Endometrial microvascular endothelial cells (primary cell): ENCODE data around the gene SLC6A20. TPM values are rescaled to one million over a fixed set of nuclear protein-coding genes. Genes with fewer than 3 reads are reported as not detected.

Experiments used
- in situ Hi-C: cut with HindIII; loops from 2 replicates; pipeline ENCODE4 v1.10.0; 2017; ENCODE audit warnings: low sequenced_read_pairs, low pct_unique_long_range_greater_than_20kb; ENCODE audit errors: inconsistent ontology term
- total RNA-seq: library from RNA; depleted of rRNA; stranded (reverse); fragments of >200 nt; gene quantifications from one replicate; pipeline ENCODE4 v1.2.3, GENCODE V29; 2015; ENCODE audit errors: inconsistent ontology term

SLC6A20 gene
- total RNA-seq, 1 donor from 2014 or later = not detected

DNA sequence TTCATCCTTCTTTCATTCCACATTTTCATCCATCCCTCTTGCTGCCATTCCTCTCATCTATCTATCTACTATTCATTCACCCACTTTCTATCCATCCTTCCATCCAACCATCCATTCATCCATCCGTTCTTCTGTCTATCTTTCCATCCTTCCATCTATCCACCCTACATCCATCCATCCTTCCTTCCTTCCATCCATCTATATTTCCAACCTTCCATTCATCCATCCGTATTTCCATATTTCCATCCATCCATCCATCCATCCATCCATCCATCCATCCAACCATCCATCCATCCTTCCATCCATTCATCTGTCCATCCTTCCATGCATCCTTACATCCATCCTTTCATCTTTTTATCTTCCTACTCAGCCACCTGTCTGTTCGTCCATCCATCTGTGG, 14.0 kb downstream of the SLC6A20 start:
- in situ Hi-C loops = no loop called here

GRCh38 chr3:45781841-45782240, 14.5 kb downstream of the SLC6A20 start:
- in situ Hi-C loops = no loop called here

- in situ Hi-C loops = no loop called here
Observed at GRCh38 chr3:45781271-45781670, 15.1 kb downstream of the SLC6A20 start.

- in situ Hi-C loops = no loop called here
Observed at GRCh38 chr3:45779746-45780735, 16.3 kb downstream of the SLC6A20 start.

DNA sequence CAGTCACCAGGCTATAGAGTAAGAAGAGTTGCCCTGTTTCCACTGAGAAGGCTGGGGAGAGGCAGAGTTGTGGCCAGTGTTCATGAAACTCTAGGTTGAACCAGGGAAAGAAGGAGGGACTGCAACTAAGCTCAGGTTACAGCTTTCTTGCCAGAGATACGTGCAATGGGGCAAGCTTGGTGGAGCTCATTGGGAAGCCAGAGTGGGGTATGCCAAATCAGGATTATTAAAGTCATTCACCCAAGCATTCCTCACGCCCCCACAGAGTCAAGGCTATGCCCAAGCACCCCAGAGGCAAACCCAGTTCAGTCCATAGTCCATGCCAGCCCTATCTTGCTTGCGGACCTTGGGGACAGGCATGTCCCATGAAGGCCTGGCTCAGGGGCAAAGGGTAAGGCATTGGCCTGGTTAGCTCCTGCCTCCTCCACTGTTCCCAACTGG, 17.6 kb downstream of the SLC6A20 start:
- in situ Hi-C loops = no loop called here

DNA sequence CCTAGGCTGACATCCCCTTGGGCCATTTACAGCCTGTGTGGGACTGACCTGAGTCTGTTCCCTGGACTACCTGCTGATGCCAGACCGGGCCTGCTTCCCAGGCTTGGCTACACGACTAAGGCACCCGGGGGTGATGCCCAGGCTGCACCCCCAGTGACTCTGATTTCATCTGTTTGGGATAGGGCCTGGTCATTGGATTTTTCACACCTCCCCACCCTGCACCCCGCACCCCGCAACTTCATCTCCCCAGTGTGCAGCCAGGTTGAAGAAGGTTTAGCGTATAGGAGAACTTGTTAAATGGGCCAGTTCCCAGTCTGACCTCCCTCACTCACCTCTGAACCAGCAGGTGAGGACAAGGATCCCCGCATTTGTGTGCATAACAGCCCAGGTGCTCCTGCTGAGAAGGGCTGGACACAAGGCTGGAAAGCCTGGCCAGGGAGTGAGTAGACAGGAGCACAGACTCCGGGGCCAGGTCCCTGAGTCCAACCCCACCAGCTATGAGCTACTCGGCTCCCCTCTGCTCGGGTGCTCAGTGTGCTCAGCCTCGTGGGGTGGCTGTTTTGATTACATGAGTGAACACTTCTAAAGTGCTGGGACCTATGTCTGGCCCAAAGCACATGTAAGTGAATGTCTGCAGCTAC, 18.5 kb downstream of the SLC6A20 start:
- in situ Hi-C loops = no loop called here

- in situ Hi-C loops = no loop called here
Observed at GRCh38 chr3:45777111-45777745, 19.1 kb downstream of the SLC6A20 start.

- in situ Hi-C loops = no loop called here
Observed at GRCh38 chr3:45776611-45777010, 19.7 kb downstream of the SLC6A20 start.

DNA sequence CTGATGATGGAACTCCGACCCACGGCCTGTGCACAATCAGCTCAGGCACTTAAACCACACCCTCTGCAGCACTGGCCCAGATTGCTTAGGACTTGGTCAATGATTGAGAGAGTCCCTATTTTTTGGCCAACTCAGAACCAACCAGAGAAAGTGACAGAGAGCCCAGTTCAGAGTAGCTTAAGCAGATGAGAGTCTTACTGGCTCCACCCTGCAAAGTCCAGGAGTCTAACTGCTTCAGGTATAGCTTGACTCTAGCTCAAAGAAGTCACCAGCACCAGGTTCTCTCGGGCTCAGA, 20.1 kb downstream of the SLC6A20 start:
- in situ Hi-C loops = no loop called here

GRCh38 chr3:45775571-45776300, 20.6 kb downstream of the SLC6A20 start:
- in situ Hi-C loops = no loop called here

- in situ Hi-C loops = no loop called here
Observed at GRCh38 chr3:45774581-45775521, 21.5 kb downstream of the SLC6A20 start.

DNA sequence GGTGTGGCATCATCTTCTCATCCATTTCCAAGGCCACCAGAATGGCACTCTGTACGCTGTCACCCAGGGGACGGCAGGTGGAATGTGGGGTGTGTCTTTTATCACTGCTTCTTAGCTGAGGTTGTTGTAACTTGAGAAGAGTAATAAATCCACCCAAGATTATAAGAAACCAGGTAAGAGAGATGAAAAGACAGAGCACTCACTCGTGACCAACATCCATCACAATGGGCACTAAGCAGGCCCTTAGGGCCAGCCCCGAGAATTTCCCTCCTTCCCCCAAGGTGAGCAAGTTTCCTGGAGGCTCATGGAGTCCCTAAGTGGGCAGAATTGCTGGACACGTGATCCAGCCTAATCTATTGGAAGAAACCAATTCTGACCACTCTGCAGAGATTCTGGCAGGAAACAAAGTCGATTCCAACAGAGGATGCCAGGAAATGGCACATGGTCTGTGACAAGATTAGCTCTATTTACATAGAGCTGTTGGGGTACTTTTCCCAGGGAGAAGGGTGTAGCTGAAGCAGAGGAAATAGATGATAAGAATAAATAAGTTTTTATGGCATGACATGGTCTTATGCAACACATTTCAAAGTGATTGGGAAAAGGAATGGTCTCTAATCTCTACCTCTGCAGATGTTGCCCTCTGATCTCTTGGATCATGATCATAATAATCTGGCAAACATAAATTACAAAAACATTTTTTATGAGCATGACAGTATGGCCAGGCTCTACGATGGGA, 22.5 kb downstream of the SLC6A20 start:
- in situ Hi-C loops = no loop called here

DNA sequence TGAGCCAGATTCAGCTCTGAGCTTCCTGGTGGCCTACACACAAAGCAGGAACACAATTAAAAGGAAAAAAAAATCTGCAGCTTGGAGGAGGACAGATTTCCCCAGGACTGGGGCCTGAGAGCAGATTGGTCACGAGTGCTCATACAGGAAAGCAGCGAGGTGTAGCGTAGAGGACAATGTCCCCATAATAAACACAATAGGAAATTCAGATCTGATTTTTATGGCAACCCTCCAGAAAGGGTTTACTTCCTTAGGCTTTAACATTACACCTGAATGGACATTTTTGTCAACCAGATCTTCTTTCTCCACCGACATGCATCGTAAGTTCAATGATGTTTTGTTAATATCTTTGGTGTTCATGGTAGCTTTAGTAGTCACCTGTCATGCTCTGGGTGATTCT, 23.3 kb downstream of the SLC6A20 start:
- in situ Hi-C loops = no loop called here

- in situ Hi-C loops = no loop called here
Observed at GRCh38 chr3:45772341-45773035, 23.8 kb downstream of the SLC6A20 start.

DNA sequence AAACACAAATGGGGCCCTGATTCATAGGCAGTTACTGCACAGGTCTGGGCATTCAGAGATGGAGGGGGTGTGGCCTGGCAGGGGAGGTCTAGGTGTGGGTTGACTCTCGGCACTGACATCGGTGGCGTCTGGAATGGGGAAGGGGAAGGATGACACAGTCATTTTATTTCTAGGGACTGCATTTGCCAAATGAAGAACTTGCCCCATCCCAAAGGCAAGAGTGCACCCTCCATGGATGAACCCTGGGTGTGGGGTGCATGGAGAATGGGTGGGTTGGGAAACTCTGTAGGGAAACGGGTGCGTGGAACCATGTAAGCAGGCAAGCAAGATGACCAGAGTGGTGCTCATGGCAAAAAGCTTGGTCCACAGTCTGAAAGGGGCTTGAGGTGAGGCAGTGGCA, 24.5 kb downstream of the SLC6A20 start:
- in situ Hi-C loops = no loop called here

DNA sequence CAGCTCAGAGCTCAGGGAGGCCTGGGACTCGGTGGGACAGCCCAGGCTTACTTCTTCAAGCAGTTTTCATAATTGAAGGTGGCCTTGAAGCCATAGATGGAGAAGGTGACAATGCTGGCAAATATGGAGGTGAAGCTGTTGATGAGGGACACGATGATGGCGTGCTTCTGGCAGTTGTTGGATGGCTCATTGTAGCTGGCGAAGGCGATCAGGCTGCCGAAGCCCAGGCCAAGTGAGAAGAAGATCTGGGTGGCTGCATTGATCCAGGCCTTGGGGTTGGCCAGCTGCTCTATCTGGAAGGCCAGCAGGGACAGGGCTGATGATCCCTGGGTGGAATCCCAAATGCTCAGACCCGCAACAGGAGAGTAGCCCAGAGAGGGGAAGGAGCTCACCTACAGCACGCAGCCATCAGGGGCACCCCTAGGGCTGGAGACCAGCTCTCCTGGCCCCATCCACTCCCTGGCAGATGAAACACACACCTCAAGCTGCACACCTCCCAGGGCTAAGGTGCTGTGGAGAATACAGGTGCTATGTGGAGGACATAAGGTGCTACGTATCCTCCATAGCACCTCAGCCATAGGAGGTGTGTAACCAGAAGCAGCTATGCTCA, 25.1 kb downstream of the SLC6A20 start:
- in situ Hi-C loops = no loop called here

DNA sequence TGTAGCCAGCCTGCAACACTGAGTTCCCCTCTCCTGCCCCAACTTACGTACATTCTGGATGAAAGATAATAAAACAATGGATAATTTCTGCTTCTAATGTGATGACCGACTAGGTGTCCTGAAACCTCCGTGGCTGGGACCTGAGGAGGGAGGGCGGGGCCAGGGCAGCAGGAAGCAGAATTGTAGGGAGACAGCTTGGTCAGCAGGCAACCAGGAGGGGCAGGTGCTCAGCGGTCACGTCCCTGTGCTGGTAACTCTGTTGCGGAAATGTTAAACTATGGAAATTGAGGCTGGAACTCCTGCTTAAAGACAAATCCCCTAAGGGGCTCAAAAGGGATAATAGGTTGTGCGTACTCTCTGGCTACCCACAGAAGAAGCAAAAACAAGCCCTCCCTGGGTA, 30.4 kb downstream of the SLC6A20 start:
- in situ Hi-C loops = no loop called here
